ENCODE measurements around the gene FARS2. TPM values are rescaled to one million over a fixed set of nuclear protein-coding genes. Genes with fewer than 3 reads are reported as not detected.

FARS2 gene
- polyA plus RNA-seq, 1 donor (not counting 4 experiments of a cell fraction or from before 2014, with no cell fraction given) = 21.3 TPM

DNA sequence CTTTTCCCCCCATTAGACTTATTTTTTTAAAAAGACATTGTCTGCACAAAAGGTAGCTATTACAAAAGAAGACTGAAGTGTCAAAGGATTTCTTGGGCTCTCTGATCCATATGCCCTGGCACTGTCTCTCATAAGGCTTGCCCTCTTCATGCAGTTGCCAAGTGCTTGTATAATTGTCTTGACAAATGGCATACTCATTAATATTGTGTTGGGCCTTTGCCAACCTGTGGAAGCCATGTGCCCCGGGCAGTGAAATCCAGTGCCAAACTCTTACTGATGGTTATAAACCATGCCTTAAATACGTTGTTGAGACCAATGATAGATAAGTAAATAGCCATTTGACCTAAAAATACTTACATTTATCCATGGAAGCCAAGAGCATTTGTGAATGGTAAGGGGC is 98.1 kb downstream of the FARS2 start:
- no peaks in the 10 kb centered on the region for H3K4me1 ChIP-seq (ENCODE audit: control insufficient read depth, extremely low read depth, insufficient read depth, low read length)
- TF ChIP-seq, protein P1, sequence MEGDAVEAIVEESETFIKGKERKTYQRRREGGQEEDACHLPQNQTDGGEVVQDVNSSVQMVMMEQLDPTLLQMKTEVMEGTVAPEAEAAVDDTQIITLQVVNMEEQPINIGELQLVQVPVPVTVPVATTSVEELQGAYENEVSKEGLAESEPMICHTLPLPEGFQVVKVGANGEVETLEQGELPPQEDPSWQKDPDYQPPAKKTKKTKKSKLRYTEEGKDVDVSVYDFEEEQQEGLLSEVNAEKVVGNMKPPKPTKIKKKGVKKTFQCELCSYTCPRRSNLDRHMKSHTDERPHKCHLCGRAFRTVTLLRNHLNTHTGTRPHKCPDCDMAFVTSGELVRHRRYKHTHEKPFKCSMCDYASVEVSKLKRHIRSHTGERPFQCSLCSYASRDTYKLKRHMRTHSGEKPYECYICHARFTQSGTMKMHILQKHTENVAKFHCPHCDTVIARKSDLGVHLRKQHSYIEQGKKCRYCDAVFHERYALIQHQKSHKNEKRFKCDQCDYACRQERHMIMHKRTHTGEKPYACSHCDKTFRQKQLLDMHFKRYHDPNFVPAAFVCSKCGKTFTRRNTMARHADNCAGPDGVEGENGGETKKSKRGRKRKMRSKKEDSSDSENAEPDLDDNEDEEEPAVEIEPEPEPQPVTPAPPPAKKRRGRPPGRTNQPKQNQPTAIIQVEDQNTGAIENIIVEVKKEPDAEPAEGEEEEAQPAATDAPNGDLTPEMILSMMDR (optimal IDR thresholded peaks at IDR 0.05 in 1 of 3, IDR thresholded peaks at IDR 0.05 in 1 of 3, conservative IDR thresholded peaks at IDR 0.05 in 1 of 3; ENCODE audit: extremely low read depth in 1 of 3, insufficient read depth in 2 of 3, low read length in 3 of 3) = no peak
- no peak for TF ChIP-seq EZH2 (IDR thresholded peaks at IDR 0.05; ENCODE audit: low read length)
- H4K20me1 ChIP-seq (ENCODE audit: control insufficient read depth, extremely low read depth, insufficient read depth, low read length) = no peaks in the 10 kb centered on the region
- dilution Hi-C loops (cut with MboI; ENCODE audit: extremely low pct_ligation_motif_present, low sequenced_read_pairs) = no loop called here
- no peak overlapping the region for H3K27ac ChIP-seq (ENCODE audit: control insufficient read depth, insufficient read depth, low read length)
- FAIRE-seq (no peak), DNase-seq (ENCODE audit: low read depth, low spot score) (no peak)
- H3K36me3 ChIP-seq (ENCODE audit: control insufficient read depth in 2 of 2, extremely low read depth in 1 of 2, insufficient read depth in 2 of 2, low read length in 2 of 2) = no peaks in the 10 kb centered on the region
- H2AFZ ChIP-seq (ENCODE audit: control insufficient read depth, low read length) = no peak overlapping the region
- no peak overlapping the region for H3K4me3 ChIP-seq (ENCODE audit: control insufficient read depth in 2 of 3, extremely low read depth in 1 of 3, insufficient read depth in 2 of 3, low read depth in 1 of 3, low read length in 3 of 3)
- no peaks in the 10 kb centered on the region for H3K9me3 ChIP-seq (ENCODE audit: control insufficient read depth, low read depth, low read length)
- H3K27me3 ChIP-seq (ENCODE audit: control insufficient read depth, extremely low read depth, insufficient read depth, low read length) = no peaks in the 10 kb centered on the region
- H3K9me1 ChIP-seq (ENCODE audit: control insufficient read depth, extremely low read depth, insufficient read depth, low read length) = no peaks in the 10 kb centered on the region
- H3K79me2 ChIP-seq (ENCODE audit: control insufficient read depth, insufficient read depth, low read length) = no peaks in the 10 kb centered on the region
- H3K4me2 ChIP-seq (ENCODE audit: control insufficient read depth, extremely low read depth, insufficient read depth, low read depth, low read length) = no peak overlapping the region
- H3K9ac ChIP-seq (ENCODE audit: control insufficient read depth, extremely low read depth, insufficient read depth, low read length) = no peak overlapping the region

DNA sequence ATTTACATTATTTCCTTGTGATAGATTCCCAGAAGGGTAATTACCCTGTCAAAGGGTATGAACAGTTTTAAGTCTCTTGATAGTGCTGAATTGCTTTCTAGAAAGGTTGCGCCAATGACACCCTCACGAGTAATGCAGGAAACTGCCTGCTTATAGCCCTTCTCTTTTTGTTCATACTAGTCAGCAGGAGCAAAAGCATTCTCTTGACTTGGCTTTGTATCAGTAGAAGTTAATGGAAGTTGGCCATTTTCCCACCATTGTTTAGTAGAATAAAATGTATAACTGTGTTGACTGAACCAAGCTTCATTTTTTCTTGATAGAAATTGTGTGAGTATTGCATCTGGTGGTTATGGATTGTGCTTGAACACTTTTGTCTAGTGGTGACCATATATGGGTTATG is 100.1 kb downstream of the FARS2 start:
- dilution Hi-C loops (cut with MboI; ENCODE audit: extremely low pct_ligation_motif_present, low sequenced_read_pairs) = no loop called here
- TF ChIP-seq, protein P1 (optimal IDR thresholded peaks at IDR 0.05 in 1 of 3, IDR thresholded peaks at IDR 0.05 in 1 of 3, conservative IDR thresholded peaks at IDR 0.05 in 1 of 3; ENCODE audit: extremely low read depth in 1 of 3, insufficient read depth in 2 of 3, low read length in 3 of 3) = no peak
- no peak for TF ChIP-seq EZH2 (IDR thresholded peaks at IDR 0.05; ENCODE audit: low read length)
- Histone ChIP-seq H3K4me1 (ENCODE audit: control insufficient read depth, extremely low read depth, insufficient read depth, low read length) (no peaks in the 10 kb centered on the region), H3K9ac (ENCODE audit: control insufficient read depth, extremely low read depth, insufficient read depth, low read length) (no peak overlapping the region), H4K20me1 (ENCODE audit: control insufficient read depth, extremely low read depth, insufficient read depth, low read length) (no peaks in the 10 kb centered on the region), H3K9me3 (ENCODE audit: control insufficient read depth, low read depth, low read length) (no peaks in the 10 kb centered on the region), H3K9me1 (ENCODE audit: control insufficient read depth, extremely low read depth, insufficient read depth, low read length) (no peaks in the 10 kb centered on the region), H3K4me2 (ENCODE audit: control insufficient read depth, extremely low read depth, insufficient read depth, low read depth, low read length) (no peak overlapping the region), H3K27me3 (ENCODE audit: control insufficient read depth, extremely low read depth, insufficient read depth, low read length) (no peaks in the 10 kb centered on the region), H3K36me3 (ENCODE audit: control insufficient read depth in 2 of 2, extremely low read depth in 1 of 2, insufficient read depth in 2 of 2, low read length in 2 of 2) (no peaks in the 10 kb centered on the region), H3K79me2 (ENCODE audit: control insufficient read depth, insufficient read depth, low read length) (no peaks in the 10 kb centered on the region), H3K27ac (ENCODE audit: control insufficient read depth, insufficient read depth, low read length) (no peak overlapping the region), H3K4me3 (ENCODE audit: control insufficient read depth in 2 of 3, extremely low read depth in 1 of 3, insufficient read depth in 2 of 3, low read depth in 1 of 3, low read length in 3 of 3) (no peak overlapping the region), H2AFZ (ENCODE audit: control insufficient read depth, low read length) (no peak overlapping the region)
- DNase-seq (ENCODE audit: low read depth, low spot score) = no peak
- no peak for FAIRE-seq
